WTC11 (cell line): ENCODE data around the gene MTUS2. TPM values are rescaled to one million over a fixed set of nuclear protein-coding genes. Genes with fewer than 3 reads are reported as not detected.

Source experiments
- ATAC-seq: fragments of 200-7000 bp; cut with Tn5 transposase; 2 replicates; pipeline ENCODE4 v1.10.0; 2021; ENCODE audit warnings: mild to moderate bottlenecking, moderate library complexity
- CTCF ChIA-PET: fragments of 300-600 bp; sonication (Branson Sonifier 250); formaldehyde crosslinking; loops from one replicate; lab custom pipeline; 2021; ENCODE audit warnings: antibody characterized with exemption; lab: Charles Lee
- POLR2A ChIA-PET: fragments of 350-600 bp; sonication (Branson Sonifier 250); formaldehyde crosslinking; loops from one replicate; lab custom pipeline; 2021; ENCODE audit warnings: antibody characterized with exemption; lab: Charles Lee
- DNase-seq: peaks from one replicate; pipeline ENCODE4 v3.0.0; 2021; ENCODE audit warnings: low spot score
- H3K27ac Mint-ChIP-seq: 2 replicates; pipeline ENCODE4 v1.8.0; 2021; ENCODE audit warnings: mixed read lengths
- H3K27me3 Mint-ChIP-seq: 2 replicates; pipeline ENCODE4 v1.8.0; 2021; ENCODE audit warnings: low read depth, mild to moderate bottlenecking, moderate library complexity, mixed read lengths
- H3K36me3 Mint-ChIP-seq: 2 replicates; pipeline ENCODE4 v1.8.0; 2021; ENCODE audit warnings: mixed read lengths
- H3K4me1 Mint-ChIP-seq: 2 replicates; pipeline ENCODE4 v1.8.0; 2022; ENCODE audit warnings: mixed read lengths
- H3K4me3 Mint-ChIP-seq: 2 replicates; pipeline ENCODE4 v1.8.0; 2021; ENCODE audit warnings: mild to moderate bottlenecking, moderate library complexity, mixed read lengths
- H3K9me3 Mint-ChIP-seq: 2 replicates; pipeline ENCODE4 v1.8.0; 2021; ENCODE audit warnings: mixed read lengths
- ATF2 ChIP-seq: sonication (generic); formaldehyde crosslinking; IDR thresholded peaks from 2 replicates; pipeline ENCODE4 v1.8.1; 2022; ENCODE audit warnings: low read depth, missing genetic modification reagents, borderline replicate concordance
- E2F4 ChIP-seq: sonication (generic); formaldehyde crosslinking; IDR thresholded peaks from 2 replicates; pipeline ENCODE4 v1.8.1; 2022; ENCODE audit warnings: low read depth, mild to moderate bottlenecking, moderate library complexity, missing genetic modification reagents, borderline replicate concordance
- FOXP1 ChIP-seq: sonication (generic); formaldehyde crosslinking; IDR thresholded peaks from 2 replicates; pipeline ENCODE4 v1.8.0; 2022; ENCODE audit warnings: missing genetic modification reagents, mild to moderate bottlenecking, moderate library complexity, borderline replicate concordance
- KAT7 ChIP-seq: sonication (generic); formaldehyde crosslinking; IDR thresholded peaks from 2 replicates; pipeline ENCODE4 v1.8.1; 2023; ENCODE audit warnings: missing genetic modification reagents, mild to moderate bottlenecking, borderline replicate concordance
- NFYB ChIP-seq: sonication (generic); formaldehyde crosslinking; conservative IDR thresholded peaks from 2 replicates; pipeline ENCODE4 v1.8.0; 2022; ENCODE audit warnings: low read depth, missing genetic modification reagents
- PRRX2 ChIP-seq: fragments of 250-450 bp; sonication (Bioruptor Pico); IDR thresholded peaks from 2 replicates; pipeline ENCODE4 v1.8.0; 2021; ENCODE audit warnings: mild to moderate bottlenecking
- RELA ChIP-seq: sonication (generic); formaldehyde crosslinking; IDR thresholded peaks from 2 replicates; pipeline ENCODE4 v1.8.1; 2022; ENCODE audit warnings: missing genetic modification reagents, mild to moderate bottlenecking, borderline replicate concordance
- SMAD3 ChIP-seq: sonication (generic); formaldehyde crosslinking; IDR thresholded peaks from 2 replicates; pipeline ENCODE4 v1.8.0; 2022; ENCODE audit warnings: missing genetic modification reagents, mild to moderate bottlenecking, borderline replicate concordance
- TCF7 ChIP-seq: sonication (generic); formaldehyde crosslinking; IDR thresholded peaks from 2 replicates; pipeline ENCODE4 v1.8.0; 2022; ENCODE audit warnings: mild to moderate bottlenecking, low read depth, missing genetic modification reagents, moderate library complexity
- TEAD4 ChIP-seq: sonication (generic); formaldehyde crosslinking; IDR thresholded peaks from 2 replicates; pipeline ENCODE4 v1.8.0; 2022; ENCODE audit warnings: mild to moderate bottlenecking, missing genetic modification reagents
- ZBTB21 ChIP-seq: sonication (generic); formaldehyde crosslinking; IDR thresholded peaks from 2 replicates; pipeline ENCODE4 v1.8.1; 2023; ENCODE audit warnings: mild to moderate bottlenecking, missing genetic modification reagents, borderline replicate concordance
- ZMAT4 ChIP-seq: fragments of 250-450 bp; sonication (Bioruptor Pico); IDR thresholded peaks from 2 replicates; pipeline ENCODE4 v1.9.0; 2021; ENCODE audit warnings: mild to moderate bottlenecking
- ZNF423 ChIP-seq: fragments of 250-450 bp; sonication (Bioruptor Pico); IDR thresholded peaks from 2 replicates; pipeline ENCODE4 v2.1.2; 2022; ENCODE audit warnings: mild to moderate bottlenecking, moderate library complexity
- total RNA-seq: library from RNA; stranded (reverse); gene quantifications from 3 replicates; pipeline ENCODE4 v1.2.3, GENCODE V29; 2021
- TF ChIP-seq, protein P1 (sequence below): sonication (generic); formaldehyde crosslinking; IDR thresholded peaks from 2 replicates; pipeline ENCODE4 v1.8.0; 2023; ENCODE audit warnings: missing genetic modification reagents
- TF ChIP-seq, protein P2 (sequence below): sonication (generic); formaldehyde crosslinking; IDR thresholded peaks from 2 replicates; pipeline ENCODE4 v1.8.1; 2023; ENCODE audit warnings: mild to moderate bottlenecking, missing genetic modification reagents
- TF ChIP-seq, protein P3 (sequence below): sonication (generic); formaldehyde crosslinking; IDR thresholded peaks from 2 replicates; pipeline ENCODE4 v1.8.1; 2023; ENCODE audit warnings: mild to moderate bottlenecking, missing genetic modification reagents, moderate library complexity
- TF ChIP-seq, protein P4 (sequence below): fragments of 200-600 bp; IDR thresholded peaks from 2 replicates; pipeline ENCODE4 v1.8.0; 2022; ENCODE audit warnings: antibody characterized with exemption

MTUS2 gene
- total RNA-seq, 1 experiment from 2014 or later = 0.22 TPM

DNA sequence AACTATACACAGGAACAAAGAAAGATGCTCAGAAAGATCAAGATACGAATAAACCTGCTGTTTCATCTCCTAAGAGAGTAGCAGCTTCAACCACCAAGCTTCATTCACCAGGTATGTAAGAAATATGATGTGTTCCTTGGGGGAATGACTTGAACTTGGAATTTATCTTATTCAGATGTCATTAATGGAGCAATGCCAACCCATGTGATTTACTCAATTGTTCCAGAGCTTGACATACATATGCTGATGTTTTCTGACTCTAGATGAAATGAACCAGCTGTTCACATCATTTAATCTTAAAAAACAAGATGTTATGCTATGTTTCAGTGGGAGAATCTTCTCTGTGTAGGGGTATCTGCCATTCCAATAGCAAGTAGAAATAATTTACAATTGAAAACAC is 504.5 kb downstream of the MTUS2 start (continued):
- TF ChIP-seq FOXP1 (CRISPR knock-in tag) = no peak
- TF ChIP-seq, protein P1, sequence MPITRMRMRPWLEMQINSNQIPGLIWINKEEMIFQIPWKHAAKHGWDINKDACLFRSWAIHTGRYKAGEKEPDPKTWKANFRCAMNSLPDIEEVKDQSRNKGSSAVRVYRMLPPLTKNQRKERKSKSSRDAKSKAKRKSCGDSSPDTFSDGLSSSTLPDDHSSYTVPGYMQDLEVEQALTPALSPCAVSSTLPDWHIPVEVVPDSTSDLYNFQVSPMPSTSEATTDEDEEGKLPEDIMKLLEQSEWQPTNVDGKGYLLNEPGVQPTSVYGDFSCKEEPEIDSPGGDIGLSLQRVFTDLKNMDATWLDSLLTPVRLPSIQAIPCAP (CRISPR knock-in tag) = no peak

GRCh38 chr13:29328501-29328900 is 508.4 kb downstream of the MTUS2 start:
- Mint-ChIP-seq H3K27ac (no peak overlapping the region), H3K9me3 (peaks cover 24% of the 10 kb centered on the region), H3K4me1 (no peaks in the 10 kb centered on the region), H3K27me3 (no peaks in the 10 kb centered on the region), H3K4me3 (no peak overlapping the region), H3K36me3 (peaks cover 7% of the 10 kb centered on the region)
- ATAC-seq = no peak
- no peak for DNase-seq
- ChIA-PET CTCF (interaction anchor here (2.1 kb wide), 1 partner anchor 9 kb away, joined by 8 read pairs; no protein-coding TSS in a partner anchor), POLR2A (no interaction called here)
- TF ChIP-seq KAT7 (CRISPR knock-in tag) (no peak), ZNF423 (CRISPR knock-in tag) (no peak), TCF7 (CRISPR knock-in tag) (no peak), ATF2 (CRISPR knock-in tag) (no peak), SMAD3 (CRISPR knock-in tag) (no peak), ZMAT4 (CRISPR knock-in tag) (no peak), TEAD4 (CRISPR knock-in tag) (no peak), E2F4 (CRISPR knock-in tag) (no peak), NFYB (no peak)
- TF ChIP-seq, protein P2, sequence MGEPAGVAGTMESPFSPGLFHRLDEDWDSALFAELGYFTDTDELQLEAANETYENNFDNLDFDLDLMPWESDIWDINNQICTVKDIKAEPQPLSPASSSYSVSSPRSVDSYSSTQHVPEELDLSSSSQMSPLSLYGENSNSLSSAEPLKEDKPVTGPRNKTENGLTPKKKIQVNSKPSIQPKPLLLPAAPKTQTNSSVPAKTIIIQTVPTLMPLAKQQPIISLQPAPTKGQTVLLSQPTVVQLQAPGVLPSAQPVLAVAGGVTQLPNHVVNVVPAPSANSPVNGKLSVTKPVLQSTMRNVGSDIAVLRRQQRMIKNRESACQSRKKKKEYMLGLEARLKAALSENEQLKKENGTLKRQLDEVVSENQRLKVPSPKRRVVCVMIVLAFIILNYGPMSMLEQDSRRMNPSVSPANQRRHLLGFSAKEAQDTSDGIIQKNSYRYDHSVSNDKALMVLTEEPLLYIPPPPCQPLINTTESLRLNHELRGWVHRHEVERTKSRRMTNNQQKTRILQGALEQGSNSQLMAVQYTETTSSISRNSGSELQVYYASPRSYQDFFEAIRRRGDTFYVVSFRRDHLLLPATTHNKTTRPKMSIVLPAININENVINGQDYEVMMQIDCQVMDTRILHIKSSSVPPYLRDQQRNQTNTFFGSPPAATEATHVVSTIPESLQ (CRISPR knock-in tag) = no peak
- TF ChIP-seq, protein P3, sequence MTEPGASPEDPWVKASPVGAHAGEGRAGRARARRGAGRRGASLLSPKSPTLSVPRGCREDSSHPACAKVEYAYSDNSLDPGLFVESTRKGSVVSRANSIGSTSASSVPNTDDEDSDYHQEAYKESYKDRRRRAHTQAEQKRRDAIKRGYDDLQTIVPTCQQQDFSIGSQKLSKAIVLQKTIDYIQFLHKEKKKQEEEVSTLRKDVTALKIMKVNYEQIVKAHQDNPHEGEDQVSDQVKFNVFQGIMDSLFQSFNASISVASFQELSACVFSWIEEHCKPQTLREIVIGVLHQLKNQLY = no peak

DNA sequence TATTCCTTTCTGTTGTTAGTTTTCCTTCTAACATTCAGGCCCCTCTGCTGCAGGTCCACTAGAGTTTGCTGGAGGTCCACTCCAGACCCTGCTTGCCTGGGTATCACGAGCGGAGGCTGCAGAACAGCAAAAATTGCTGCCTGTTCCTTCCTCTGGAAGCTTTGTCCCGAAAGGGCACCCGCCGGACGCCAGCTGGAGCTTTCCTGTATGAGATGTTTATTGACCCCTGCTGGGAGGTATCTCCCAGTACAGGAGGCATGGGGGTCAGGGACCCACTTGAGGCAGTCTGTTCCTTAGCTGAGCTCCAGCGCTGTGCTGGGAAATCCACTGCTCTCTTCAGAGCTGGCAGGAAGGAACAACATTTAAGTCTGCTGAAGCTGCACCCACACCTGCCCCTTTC is 516.2 kb downstream of the MTUS2 start:
- Mint-ChIP-seq H3K9me3 (peaks cover 50% of the 10 kb centered on the region), H3K27me3 (no peaks in the 10 kb centered on the region; the same call in 1 of the 2 replicates), H3K36me3 (peaks cover 37% of the 10 kb centered on the region), H3K4me1 (no peaks in the 10 kb centered on the region), H3K27ac (no peak overlapping the region), H3K4me3 (no peak overlapping the region)
- TF ChIP-seq RELA = no peak
- TF ChIP-seq PRRX2 (CRISPR knock-in tag) = no peak
- no peak for TF ChIP-seq ZMAT4 (CRISPR knock-in tag)
- TF ChIP-seq ZBTB21 (CRISPR knock-in tag) = no peak
- TF ChIP-seq, protein P4, sequence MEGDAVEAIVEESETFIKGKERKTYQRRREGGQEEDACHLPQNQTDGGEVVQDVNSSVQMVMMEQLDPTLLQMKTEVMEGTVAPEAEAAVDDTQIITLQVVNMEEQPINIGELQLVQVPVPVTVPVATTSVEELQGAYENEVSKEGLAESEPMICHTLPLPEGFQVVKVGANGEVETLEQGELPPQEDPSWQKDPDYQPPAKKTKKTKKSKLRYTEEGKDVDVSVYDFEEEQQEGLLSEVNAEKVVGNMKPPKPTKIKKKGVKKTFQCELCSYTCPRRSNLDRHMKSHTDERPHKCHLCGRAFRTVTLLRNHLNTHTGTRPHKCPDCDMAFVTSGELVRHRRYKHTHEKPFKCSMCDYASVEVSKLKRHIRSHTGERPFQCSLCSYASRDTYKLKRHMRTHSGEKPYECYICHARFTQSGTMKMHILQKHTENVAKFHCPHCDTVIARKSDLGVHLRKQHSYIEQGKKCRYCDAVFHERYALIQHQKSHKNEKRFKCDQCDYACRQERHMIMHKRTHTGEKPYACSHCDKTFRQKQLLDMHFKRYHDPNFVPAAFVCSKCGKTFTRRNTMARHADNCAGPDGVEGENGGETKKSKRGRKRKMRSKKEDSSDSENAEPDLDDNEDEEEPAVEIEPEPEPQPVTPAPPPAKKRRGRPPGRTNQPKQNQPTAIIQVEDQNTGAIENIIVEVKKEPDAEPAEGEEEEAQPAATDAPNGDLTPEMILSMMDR = no peak
- ChIA-PET POLR2A (no interaction called here), CTCF (interaction anchor here (0.8 kb wide), 1 partner anchor 17 kb away, joined by 3 read pairs; no protein-coding TSS in a partner anchor)
- DNase-seq = no peak
- no peak for ATAC-seq
